Glomerular visceral epithelial cell (primary cell): ENCODE data around the gene EXPH5.
A peak's percentile ranks its signal among the peaks of the same experiment; 100 is the strongest.
"Not testable (repeated sequence)": the region's sequence is repeated elsewhere in the genome, so short reads cannot be mapped to it uniquely, and the experiment has no call there.

Experiments
- DNase-seq: peaks from one replicate; pipeline ENCODE4 v3.0.0-alpha.2; 2016; ENCODE audit errors: extremely low spot score

Gene EXPH5

DNA sequence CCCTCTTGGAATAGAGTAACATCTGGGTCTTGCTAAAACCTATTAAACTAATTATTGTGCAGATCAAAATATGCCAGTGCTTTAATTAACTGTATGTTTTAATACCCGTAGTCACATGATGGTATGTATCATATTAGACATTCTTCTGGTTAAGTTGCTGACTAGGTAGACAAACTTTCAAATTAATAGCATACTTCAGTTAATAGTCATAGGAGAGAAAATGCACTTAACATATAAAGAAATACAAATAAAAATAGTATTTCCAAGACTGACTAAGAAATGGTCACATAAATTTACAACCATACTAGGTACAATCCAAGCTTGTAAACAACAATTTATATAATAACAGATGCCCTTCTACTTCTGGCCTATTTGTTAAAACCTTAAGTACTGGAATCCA lies 7.6 kb upstream of the EXPH5 start:
- no peak for DNase-seq

GRCh38 chr11:108599978-108600377 lies 6.4 kb upstream of the EXPH5 start:
- DNase-seq: no peak

DNA sequence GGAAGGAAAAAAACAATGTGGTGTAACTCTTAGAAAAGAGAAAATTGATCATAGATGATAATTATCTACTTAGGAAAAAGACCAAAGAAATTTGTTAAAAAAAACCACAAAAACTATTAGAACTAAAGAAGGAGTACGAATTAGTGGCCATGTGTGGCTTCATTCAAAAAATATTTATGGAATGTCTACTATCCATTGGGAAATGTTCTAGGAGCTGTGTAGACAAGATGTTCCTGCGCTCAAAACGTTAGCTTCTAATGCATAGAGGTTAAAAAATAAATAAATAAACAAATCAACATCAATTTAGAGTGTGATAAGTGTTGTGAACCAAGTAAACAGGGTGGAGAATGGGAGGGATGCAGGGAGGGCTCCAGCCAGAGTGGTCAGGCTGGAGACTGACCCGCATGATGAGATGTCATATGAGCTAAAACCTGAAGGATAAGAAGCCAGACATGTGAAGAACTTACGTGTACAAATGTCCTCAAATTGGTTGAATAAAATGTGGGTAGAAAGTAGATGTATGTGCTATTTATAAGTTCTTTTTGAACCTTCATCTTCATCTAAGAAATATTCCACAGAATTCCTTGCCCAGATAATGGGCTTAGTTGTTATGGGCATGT lies 4.3 kb upstream of the EXPH5 start:
- DNase-seq: no peak

DNA sequence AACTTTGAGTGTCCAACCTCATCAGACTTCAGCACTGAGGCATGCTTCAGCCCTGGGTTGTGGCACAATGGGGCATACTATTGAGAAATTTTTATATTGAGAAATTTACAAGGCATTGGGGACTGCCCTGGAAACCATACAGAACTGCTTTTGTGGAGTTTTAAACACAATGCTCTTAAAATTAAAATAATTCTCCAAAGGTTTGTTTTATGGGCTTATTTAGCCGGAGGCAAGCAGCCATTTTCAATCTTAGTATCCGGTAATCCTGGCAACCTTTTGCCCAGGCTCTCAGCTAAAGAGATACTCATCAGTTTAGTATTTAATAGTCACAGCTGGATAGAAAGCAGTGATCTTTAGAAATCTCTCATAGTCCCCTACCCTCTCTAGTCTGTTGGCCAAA lies 3.1 kb upstream of the EXPH5 start:
- DNase-seq: no peak

GRCh38 chr11:108593923-108594434 lies 411 bp upstream of the EXPH5 start:
- no peak for DNase-seq

DNA sequence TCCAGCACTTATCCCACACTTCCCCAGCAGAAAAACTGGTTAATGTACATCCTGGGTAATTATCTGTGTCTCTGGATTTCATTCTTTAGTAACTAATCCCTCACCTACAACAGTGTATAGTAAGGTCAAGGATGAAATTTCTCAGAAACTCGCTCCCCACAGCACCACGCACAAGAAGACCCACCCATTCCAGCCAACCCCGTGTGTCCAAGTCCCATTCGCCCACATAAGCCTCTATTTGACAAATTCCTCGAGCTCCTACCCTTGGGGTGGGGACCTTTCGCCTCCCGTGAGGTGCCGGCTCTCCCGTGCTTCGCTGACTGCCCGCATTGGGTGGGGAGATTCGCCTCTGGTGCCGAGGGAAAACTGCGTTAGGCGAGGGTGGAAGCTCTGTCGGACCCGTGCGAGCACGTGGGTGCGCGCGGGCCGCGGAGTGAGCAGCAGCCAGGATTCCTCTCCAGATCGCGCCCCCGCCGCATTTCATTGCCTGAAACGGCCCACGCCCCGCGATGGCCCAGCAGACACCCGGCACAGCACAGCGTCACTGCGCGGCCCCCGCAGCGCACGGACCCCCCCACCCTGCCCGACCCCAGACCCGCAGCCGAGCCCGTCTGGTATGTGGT lies 866 bp downstream of the EXPH5 start:
- DNase-seq: peak; percentile 29

GRCh38 chr11:108591893-108592292 lies 1.7 kb downstream of the EXPH5 start:
- no peak for DNase-seq

GRCh38 chr11:108589136-108589535 lies 4.4 kb downstream of the EXPH5 start:
- no peak for DNase-seq

DNA sequence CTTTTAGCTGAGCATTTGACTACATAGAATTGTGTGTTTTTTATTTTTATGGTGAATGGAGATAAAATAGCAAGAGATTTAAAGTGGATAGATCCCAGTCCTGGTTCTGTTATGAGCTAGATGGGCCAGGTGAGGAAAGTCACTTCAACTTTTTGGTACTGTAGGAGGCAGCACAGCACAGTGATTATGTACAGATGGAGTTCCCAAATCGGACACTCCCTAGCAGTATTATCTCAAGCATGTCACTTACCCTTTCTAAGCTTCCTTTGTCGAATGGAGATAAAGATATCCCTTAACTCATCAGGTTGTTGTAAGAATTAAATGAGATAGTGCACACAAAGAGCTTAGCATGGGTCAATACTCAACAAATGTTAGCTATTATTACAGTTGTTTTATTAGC lies 5.3 kb downstream of the EXPH5 start:
- DNase-seq: no peak

GRCh38 chr11:108587109-108587508 lies 6.5 kb downstream of the EXPH5 start:
- DNase-seq: no peak

GRCh38 chr11:108586600-108586999 lies 7.0 kb downstream of the EXPH5 start:
- DNase-seq: no peak

GRCh38 chr11:108586185-108586584 lies 7.4 kb downstream of the EXPH5 start:
- DNase-seq: not testable (repeated sequence)

- DNase-seq: no peak
These were observed 8.6 kb downstream of the EXPH5 start for GRCh38 chr11:108584973-108585372.

DNA sequence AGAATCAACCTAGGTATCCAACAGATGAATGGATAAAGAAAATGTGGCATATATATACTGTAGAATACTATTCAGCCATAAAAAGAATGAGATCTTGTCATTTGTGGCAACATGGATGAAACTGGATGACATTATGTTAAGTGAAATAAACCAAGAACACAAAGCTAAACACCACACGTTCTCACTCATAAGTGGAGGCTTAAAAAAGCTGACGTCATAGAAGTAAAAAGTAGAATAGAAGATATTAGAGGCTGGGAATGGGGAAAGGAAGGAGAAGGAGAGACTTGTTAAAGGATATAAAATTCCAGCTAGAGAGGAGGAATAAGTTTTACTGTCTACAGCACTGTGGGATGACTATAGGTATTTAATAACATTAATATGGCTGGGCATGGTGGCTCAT lies 12.9 kb downstream of the EXPH5 start:
- DNase-seq: no peak

- no peak for DNase-seq
These were observed 13.5 kb downstream of the EXPH5 start for GRCh38 chr11:108580043-108580442.

DNA sequence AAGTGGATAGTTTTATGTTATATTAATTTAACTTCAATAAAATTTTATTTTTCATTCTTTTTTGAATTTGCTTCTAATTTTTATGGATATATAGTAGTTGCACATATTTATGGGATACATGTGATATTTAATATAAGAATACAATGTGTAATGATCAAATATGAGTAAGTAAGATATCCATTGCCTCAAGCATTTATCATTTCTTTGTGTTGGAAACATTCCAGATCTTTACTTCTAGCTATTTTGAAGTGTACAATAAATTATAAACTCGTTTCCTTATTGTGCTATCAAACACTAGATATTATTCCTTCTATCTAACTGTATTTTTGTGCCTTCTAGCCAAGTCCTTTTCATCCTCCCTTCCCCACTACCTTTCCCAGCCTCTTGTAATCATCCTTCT lies 17.0 kb downstream of the EXPH5 start:
- DNase-seq: no peak

- DNase-seq: no peak
These were observed 18.9 kb downstream of the EXPH5 start for GRCh38 chr11:108574675-108575074.

DNA sequence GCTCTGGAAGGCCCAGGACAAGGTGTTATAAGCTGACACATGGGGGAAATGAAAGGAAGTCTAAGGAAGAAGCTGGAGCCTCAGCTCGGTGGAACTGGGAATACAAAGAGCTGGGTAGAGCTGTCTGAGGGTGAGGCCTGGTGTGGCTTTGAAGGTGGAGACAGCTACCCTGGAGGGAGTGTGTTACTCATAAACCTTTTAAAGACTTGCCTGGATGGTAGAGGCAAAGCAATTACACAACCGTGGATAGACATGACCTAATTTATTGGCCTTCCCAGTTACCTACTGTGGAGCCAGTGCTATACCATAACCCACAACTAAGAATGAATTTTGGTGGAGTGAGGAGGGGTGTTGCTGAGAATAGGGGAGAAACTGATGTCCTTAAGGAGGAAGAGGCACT lies 22.6 kb downstream of the EXPH5 start:
- peak; percentile 11 for DNase-seq

DNA sequence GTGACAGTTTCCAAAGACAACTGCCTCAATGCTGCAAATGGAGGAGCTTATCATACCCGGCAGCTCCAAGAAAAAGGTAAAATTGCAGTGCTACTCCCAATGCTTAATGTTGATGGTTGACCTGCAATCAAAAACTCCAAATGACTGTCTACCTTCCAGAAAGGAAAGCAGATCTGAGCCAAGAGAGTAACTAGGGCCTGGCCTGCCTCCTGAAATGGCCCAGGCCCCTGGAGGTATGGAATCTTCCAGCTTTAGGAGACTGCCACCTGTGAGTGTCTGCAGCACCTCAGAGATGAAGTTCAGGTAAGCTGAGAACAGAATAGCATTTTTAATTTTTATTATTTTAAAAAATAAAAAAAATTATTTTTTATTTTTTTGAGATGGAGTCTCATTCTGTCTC lies 23.7 kb downstream of the EXPH5 start:
- no peak for DNase-seq

DNA sequence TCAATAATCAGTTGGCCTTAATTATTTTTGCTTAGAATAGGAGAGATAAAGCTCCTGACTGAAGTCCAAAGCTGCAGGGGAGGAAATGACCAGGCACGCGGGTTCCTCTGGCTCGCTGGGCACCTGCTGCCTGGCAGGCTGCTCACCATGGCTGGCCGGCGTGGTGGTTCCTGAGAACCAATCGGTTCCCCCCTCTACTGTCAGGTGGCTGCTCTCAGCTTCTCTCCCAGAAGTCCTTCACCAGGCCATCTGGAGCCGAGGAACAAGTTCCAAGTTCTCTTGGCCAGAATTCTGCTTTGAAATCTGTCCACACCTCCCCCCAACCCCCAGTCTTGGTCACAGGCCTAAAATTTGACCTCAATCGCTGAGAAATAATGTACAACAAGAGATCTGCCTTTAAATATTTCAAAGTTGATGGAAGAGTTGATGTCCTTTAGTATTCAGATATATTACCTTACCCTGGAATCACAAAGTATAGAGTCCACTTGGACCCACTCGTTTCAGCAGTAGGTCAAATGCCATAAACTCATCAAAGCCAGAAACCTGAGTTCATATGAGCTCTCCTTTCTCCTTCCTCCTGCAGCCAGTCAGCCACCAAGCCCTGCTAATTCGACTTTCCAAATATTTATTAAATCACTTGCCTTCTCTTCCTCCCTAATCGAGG lies 25.2 kb downstream of the EXPH5 start:
- no peak for DNase-seq

DNA sequence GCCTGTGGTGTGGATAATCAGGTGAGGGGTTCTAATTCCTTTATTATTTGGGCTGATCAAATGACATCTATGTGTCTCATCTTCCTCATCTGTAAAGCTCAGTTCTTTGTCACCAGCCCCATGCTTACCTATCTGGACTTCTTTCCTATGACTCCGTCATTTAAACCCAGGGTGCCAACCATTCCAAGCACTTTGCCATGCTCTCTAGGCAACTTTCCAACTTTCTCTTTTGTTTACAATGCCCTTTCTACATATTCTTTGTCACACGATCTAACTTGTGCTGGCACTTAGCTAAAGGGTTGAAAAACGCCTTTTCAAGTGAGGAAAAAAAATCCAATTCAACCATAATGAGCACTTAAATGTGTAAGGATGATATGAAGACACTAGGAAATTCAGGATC lies 27.9 kb downstream of the EXPH5 start:
- no peak for DNase-seq

GRCh38 chr11:108562746-108563581 lies 30.6 kb downstream of the EXPH5 start:
- DNase-seq: peak; percentile 36
